ENCODE measurements around the gene CCBE1.
A peak's percentile ranks its signal among the peaks of the same experiment; 100 is the strongest.
"Not testable (repeated sequence)": the region's sequence is repeated elsewhere in the genome, so short reads cannot be mapped to it uniquely, and the experiment has no call there.

CCBE1 gene

DNA sequence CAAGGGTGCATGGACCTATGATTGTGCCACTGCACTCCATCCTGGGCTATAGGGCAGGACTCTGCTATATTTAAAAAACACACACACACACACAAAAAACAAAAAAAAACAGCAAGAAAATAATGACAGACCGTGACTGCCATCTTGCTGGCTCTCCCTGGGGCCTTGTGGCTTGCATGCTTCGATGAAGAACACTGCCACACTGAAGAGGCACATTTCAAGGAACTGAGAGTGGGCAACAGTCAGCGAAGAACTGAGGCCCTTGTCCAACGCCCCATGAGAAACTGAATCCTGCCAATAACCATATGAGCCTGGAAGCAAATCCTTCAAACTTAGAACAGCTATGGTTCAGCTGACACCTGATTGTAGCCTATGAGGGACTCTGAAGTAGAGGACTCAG is 158.1 kb downstream of the CCBE1 start:
- DNase-seq (ENCODE audit: low read depth): no peak

DNA sequence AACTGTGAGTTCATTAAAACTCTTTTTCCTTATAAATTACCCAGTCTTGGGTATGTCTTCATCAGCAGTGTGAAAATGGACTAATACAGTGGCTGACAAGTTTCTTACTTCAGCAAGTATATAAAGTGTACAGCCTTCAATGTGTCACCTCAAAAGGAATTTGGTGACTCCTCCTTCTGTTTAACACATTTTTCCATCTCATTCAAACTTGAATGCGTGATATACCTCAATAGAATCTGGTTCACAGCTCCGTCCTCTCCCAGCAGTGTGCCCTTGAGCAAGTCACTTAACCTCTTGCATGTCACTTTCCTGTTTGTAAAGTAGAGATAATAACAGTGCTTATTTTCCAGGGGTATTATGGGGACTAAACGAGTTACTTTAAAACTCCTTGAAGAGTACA is 159.6 kb downstream of the CCBE1 start:
- DNase-seq (ENCODE audit: low read depth): peak; percentile 27

DNA sequence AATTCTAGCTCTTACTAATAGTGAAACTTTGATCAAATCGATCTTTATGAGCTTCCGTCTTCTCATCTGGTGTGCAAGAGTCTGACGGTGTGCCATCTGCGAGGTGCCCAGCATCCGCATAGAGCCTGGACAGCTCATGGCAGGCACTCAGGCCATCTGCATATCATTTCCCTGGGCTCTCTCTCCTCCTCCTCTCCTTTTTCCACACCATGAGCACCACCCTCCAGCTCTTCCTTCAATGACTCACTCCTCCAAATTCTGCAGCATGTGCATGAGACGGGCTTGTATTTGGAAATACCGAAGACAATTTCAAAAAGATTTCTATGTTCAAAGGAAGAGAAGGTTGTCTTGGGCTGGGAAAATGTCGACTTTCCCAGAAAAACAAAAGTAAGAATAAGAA is 161.1 kb downstream of the CCBE1 start:
- DNase-seq (ENCODE audit: low read depth): peak; percentile 79

DNA sequence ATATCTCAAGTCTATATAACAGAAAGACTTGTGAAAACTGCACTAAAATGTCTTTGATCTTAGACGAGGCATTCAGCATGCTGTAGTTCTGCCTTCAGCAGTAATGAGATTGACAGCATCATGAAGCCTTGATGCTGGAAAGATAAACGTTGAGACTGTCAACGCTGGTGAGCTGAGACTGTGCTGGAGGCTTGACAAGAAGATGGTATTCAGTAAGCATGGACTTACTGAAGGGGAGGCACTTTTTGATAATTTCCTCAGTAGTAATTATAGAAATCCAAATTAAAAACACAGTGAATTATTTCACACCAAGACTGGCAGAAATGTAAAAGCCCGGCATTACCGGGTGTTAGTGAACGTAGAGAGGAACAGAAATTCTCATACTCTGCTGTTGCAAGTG is 162.2 kb downstream of the CCBE1 start:
- DNase-seq (ENCODE audit: low read depth): no peak

DNA sequence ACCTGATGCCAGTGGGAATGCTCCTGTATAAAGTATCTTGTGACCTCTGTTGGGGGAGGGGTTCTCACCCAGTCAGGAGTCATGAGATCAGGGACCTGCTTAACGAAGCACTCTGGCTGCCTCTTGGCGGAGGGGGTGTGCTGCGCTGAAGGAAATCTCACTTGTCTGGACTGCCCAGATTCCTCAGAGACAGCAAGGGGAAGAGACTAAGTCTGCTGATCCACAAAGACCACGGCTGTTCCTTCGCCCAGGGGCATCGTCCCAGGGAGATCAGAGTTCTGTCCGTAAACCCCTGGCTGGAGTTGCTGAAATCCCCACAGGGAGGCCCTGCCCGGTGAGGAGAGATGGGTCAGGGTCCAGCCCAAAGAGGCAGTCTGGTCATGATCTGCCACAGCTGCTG is 168.4 kb downstream of the CCBE1 start:
- no peak for DNase-seq (ENCODE audit: low read depth)

DNA sequence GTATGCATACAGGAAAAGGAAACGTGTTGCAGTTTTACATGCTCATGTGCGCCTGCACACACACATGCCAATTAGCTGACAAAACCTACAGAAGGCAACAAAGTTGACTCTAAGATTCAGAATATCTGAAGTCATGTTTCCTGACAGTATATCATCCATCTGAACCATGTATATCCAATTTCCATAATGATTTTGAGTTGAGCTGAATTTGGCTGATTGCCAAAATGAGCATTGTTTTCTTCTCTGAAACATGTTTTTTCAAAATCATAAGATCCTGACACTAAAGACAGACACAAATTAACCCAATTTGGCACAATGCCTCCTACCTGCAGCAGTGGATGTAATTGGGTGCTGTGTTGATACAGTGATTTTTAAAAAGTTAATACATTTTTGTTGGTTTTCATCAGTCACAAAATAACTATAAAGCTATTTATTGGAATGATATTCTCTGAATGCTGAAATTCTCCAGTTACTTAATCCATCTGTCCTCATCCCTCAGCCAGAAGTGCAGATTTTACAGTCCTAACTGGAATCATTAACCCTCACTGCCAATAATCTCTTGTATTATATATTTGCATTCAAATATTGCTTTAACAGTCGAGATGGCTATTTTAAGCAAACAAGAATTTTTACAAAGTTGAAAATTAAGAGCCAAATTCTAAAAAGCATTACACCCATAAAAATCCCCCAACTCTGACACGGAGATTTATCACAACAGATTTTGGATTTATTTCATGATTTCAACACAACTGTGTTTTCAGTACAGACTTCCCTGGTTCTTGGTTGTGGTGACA is 176.5 kb downstream of the CCBE1 start:
- no peak for DNase-seq (ENCODE audit: low read depth)

DNA sequence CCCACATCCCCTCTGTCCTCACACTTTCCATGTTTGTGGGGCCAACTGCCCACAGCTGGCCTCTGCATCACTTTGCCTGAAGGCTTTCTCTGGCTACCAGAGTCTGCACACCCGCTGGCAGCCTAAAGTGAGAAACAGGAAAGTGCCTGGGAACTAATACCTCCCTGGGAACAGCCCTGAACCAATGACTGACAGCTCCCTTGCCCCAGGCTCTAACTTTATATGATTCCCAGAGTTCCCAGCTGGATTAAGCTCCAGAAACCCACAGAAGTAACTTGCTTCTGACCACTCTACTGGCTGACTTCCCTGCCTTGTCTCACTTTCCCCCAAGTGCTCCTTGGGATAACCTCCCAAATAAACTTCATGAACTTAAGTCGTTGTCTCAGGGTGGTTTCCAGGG is 178.5 kb downstream of the CCBE1 start:
- peak; percentile 65 for DNase-seq (ENCODE audit: low read depth)

DNA sequence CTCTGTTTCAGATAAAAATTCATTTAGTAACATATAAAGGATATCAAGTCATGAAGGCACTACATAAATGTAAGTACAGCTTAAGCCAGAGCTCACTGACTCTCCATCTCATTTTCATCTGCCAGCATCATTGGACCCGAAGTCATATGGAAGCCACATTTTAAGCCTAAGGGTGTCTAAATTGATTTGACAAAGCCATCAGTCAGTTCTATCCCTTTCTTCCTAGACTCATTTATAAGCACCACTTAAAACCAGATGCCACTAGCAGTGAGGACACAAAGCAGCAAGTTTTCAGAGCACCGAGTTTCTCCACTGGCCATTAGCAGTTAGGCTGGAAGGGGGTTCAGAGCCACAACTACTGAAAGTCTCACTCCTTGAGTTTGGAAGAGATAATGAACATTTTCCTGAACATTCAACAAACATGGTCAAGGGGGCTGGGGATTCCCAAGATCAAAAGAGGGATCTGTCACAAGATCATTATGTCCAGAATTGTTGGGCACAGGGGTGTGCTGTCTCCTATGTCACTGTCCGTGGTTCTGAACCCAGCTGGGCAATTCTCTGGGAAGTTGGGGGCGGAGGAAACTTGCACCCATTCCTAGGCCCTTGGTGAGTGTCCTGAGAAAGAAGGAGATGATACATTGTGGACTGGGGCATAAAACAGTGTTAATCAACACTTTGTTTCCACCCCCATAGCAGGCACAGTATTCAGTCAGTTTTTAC is 179.6 kb downstream of the CCBE1 start:
- peak; percentile 41 for DNase-seq (ENCODE audit: low read depth)

DNA sequence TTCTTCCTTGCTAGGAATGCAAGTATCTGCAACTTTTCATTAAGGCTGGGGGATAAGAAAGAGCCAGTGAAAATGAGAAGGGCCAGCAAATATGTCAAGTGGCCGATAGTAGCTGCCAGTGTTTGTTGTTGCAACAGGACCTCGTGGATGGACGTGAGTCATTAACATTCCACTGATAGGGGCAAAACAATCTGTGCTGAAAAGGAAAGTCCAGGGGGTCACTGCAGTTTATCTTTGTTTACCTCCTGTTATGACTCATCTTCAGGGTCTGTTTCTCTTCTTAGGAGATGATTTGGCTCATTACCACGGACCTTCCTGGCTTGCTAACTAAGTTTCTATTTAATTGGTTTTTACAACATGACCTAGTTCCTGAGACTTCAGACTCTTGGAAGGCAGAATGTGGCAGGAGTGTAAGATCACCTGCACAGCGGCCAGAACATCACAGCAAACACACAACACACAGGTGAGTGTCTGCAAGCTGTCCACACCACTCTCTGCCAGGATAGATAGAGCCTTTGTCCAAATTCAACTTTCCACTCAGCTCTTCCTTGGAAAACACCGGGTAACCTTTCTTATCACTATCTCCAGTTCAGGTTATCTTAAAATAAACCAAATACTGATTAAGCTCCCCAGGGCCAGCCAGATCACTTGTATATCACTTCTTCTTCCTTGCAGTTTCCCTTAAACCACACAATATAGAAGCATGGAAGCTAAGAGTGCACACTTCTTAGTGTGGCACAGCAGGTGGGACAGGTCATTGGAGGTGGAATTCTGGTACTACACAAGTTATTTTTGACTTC is 180.7 kb downstream of the CCBE1 start:
- DNase-seq (ENCODE audit: low read depth): peak; percentile 92

DNA sequence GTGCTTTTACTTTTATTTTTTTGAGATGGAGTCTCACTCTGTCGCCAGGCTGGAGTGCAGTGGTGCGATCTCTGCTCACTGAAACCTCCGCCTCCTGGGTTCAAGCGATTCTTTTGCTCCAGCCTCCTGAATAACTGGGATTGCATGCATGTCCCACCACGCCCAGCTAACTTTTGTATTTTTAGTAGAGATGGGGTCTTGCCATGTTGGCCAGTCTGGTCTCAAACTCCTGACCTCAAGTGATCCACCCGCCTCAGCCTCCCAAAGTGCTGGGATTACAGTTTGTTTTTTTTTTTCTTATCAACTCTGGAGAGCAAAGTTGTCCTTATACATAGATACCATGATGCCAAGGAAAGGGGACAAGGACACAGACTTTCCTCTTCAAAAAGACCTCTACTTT is 181.3 kb downstream of the CCBE1 start:
- not testable (repeated sequence) for DNase-seq (ENCODE audit: low read depth)

DNA sequence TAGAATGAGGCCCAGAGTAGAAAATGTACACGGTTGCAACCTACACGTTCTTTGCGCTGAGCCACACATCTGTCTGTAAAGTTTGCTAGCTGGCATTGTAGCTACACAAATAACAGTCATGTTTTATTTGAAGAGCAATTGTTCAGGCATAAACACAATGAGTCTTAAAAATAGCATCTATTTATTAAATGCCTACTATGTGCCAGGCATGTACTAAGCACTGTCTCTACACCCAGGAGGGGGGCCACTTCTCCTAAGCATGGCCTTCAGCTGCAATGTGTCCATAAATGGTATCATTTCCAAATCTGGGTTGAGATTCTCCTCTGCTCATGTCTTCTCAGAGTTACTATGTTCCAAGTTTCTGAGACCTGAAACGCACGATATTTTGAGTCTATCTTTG is 182.1 kb downstream of the CCBE1 start:
- no peak for DNase-seq (ENCODE audit: low read depth)

DNA sequence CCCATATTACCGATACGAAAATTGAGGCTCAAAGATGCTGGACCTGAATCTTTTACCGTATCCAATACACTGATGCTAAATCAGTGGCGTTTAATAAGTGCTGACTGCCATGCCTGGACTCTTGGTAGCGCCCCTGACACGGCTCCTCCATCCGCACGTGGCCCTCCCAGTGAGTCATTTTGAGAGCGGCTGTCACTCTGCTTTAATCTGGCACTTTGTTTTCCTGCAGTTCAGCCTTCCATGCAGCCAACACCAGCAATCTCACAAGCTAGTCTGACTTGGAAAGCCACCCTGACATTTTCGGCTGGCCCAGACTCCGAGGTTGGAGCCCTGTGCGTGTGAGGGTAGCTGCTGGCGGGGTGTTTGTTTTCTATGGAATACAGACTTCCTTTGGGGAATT is 183.0 kb downstream of the CCBE1 start:
- peak; percentile 95 for DNase-seq (ENCODE audit: low read depth)

DNA sequence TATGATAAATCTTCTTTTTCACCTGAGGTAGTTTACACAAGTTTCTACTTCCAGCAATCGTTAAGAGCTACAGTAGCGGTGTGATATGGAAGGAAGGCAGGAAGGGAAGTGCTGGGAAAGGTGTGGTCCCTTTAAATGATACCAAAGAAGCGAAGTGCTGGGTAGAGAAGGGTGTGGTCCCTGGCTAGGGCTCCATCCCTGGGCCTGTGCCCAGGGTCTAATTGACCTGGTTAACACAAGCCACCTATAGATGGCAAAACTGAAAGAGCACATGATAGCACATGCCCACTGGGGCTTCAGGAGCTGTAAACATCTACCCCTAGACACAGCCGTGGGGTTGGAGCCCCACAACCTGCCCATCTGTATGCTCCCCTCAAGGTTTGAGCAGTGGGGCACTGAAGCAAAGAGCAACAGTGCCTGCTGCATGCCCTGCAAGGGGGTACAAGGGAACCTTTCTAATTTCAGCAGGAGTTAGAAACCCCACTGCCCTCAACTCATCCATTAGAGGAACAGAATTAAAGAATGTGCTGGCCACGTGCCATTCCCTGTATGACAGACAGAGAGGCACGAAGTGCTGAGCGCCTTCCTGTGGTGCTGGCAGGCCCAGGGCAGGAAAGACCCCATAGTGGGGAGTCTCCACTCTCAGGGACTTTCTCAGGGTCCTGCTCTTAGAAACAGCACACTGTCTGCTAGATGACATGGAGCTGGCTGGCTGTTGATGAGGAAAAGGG is 185.0 kb downstream of the CCBE1 start:
- DNase-seq (ENCODE audit: low read depth): peak; percentile 22

DNA sequence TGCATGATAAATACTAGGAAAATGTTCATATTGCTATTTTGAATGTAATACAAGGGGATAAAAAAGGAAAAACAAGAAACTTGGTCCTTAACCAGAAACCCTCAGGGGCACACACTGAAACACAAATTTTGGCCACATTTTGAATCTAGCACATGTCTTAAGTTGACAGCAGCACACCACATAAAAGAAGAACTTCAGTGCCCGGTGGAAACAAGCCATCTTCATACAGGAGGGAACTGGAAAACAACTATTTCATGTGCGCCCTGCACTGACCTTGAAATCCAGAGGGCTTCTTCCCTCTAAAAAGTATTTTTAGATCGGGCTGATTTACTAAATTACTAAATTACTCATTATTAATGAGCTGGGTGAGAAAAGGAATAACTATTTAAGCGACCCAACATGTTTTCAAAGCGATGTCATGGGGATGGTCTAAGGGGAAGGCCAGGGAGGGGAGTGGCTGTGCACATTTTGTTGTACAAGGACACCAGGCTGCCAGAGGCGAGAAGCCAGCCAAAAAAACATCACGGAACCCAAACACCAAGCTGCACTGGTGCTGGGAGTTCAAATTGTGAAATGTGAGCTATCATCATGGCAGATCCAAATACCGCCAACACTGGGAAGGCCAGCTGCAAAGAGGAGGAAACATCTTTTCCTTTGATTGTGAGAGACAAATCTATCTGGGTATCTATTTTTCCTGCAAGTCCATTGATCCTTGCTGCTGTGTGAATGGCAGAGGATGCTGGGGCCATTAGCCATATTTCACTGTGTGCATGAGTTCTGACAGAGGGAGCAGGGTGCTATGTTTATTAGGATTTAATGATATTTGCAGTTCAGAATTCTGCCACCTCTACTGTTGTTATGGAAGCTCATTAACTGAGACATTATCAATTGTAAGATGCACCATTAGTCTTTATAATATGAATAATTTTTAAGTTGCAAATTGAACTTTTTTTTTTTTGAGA is 187.5 kb downstream of the CCBE1 start:
- DNase-seq (ENCODE audit: low read depth): peak; percentile 64

DNA sequence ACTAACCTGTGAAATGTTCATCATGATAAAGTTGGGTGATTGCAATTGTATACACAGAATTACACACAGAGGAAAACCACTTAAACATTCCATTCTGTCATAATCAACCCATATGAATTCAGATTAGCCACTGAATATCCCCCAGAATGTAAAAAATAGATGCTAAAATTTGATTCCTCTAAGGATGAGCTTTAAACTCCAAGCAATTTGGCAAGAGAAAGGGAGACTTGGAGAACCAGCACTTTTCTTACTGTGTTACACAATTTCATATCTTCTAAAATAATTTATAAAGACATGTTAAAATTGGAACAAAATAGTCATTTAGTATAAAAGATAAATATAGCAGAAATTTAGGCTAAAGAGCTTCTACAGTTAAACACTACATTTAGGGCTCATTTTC is 191.9 kb downstream of the CCBE1 start:
- DNase-seq (ENCODE audit: low read depth): peak; percentile 48

DNA sequence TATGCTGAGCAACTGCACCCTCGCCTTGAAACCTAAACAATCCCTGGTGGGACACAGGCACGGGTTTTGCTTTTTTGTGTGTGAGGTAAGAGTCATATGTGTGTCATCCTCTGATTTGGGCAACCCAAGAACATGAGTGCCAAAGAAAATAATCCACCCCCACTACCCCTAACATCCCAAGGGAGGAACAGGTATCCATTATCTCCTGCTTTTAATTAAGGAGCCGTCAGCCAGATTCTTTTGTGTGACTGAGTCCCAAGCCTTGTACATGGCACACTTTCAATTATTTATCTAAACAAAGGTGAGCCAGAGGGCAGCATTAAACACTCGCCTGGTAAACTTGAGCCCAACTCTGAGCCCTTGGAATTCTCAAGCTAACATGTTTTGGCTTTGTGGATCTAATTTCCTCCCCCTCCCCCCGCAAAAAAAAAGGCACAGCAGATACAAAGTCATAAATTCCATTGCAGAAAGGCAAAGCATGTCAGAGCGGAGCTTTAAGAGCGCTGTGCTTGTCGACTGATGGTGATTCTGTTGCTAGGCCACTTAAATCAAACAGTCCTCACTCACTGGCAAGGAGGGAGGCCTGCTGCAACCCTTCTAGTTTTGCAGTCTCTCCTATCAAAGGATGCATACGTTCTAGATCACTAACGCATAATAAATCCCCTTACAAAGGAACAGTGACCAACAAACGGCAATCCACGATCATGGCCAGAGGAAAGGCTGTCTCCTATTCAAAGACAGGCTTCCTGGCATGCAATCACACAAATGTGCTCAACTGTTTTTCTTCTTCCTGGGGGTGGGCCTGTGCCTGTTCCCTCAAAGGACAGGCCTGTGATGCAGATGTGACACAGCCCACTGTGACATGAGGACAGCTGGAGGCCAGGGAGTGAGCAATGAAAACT is 194.7 kb downstream of the CCBE1 start:
- peak; percentile 96 for DNase-seq (ENCODE audit: low read depth)

DNA sequence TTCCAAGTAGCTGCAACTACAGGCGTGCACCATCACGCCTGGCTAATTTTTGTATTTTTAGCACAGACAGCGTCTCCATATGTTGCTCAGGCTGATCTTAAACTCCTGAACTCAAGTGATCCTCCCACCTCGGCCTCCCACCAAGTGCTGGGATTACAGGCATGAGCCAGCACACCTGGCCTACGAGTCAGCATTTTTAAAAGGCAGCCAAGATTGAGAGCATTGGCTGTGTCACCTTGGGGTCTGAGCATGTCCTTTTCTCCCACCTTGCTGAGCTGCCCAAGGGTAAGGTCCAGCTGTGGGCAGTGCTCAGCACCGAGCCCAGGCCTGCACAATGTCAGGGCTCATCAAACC is 195.3 kb downstream of the CCBE1 start:
- no peak for DNase-seq (ENCODE audit: low read depth)

DNA sequence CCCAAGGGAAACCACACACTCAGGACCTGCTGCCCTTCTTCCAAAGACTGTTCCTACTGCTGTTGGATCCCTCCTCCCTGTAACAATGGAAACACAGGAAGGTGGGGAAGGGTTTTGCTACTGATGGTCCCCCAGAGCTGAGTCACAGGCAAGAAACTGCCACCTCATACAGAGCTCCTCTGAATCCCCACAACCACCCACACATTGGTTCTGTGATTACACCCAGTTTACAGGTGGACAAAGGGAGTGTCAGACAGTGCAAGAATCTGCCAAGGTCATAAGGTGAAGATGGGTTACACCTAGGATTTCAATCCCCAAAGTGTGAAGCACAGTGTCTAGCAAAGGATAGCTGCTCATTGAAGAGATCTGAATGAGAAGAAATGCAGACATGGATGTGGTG is 196.5 kb downstream of the CCBE1 start:
- no peak for DNase-seq (ENCODE audit: low read depth)

DNA sequence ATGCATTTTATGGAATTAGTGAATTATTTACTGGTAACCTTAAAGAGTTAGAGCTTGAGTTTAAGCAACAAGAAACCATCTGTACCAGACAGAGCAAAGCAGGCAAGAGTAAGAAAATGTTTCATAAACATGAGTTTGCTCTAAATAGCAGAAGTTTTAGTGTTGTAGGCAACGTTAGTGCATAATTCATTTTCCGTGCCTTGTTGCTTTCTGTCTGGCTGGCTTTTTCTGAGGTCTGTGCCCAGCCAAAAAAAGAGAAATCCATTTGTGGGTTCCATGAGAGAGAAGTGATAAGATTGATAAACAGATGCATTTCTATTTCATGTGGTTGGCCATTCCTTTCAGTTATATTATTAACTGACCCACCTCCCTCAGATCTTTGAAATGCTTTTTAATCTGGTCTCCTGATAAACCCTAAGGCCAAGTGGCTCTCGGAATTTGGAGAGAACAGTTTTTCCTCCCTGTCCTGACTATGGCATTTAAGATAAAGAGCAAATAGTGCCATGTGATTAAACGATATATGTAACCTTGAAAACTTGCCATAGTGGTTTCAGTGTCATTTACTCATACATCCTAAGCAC is 198.6 kb downstream of the CCBE1 start:
- no peak for DNase-seq (ENCODE audit: low read depth)

All from EH (cell line).